NCI-H1105 (cell line): ENCODE data around the gene GEN1.

ENCODE experiments used
- DNase-seq: peaks from one replicate; lab custom pipeline; 2025; lab: John Stamatoyannopoulos, UW

GEN1 gene

DNA sequence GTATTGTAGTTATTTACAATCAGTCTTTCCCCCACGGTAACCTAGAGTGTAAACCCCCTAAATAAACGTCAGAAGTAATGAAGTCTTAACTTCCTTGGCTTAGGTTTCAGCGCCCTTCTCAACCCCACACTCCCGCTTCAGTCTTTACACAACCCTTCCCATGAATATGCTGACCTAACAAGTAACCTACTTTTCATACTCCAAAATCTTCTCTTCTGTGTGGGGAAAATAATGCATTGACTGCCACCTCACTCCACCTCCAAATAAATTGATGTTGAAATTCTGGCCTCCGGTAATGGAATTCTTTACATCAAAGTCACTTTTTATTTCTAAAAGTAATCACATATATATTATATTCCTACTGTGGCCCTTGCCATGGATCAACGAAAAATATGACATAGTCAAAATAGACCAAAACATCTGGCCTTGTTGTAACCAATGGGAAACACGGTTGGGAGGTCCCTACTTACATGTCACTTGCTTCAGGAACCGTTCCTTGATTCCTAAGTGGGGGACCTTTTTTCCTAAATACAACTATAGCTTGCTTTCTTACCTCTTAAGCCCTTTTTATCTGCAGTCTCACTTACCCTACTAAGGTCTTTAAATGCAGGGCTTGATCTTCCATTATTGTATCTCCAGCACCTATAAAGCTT is 961 bp downstream of the GEN1 start:
- no peak for DNase-seq

DNA sequence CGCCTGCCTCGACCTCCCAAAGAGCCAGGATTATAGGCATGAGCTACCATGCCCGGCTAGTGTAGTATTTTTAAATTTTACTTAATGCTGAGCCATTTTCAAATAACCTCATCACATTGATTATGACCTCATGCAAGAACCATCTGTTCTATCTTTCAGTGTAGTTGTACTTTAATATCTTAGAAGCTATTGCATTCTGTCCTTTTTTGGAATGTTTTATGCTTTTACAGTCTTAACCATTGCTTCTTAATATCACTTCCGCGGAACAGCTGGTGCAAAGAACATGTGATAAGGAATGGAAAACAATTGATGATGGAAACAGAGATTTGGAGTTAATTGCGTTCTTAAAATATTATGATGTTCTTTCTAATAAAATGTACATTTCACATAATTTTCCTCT is 2.7 kb downstream of the GEN1 start:
- no peak for DNase-seq

DNA sequence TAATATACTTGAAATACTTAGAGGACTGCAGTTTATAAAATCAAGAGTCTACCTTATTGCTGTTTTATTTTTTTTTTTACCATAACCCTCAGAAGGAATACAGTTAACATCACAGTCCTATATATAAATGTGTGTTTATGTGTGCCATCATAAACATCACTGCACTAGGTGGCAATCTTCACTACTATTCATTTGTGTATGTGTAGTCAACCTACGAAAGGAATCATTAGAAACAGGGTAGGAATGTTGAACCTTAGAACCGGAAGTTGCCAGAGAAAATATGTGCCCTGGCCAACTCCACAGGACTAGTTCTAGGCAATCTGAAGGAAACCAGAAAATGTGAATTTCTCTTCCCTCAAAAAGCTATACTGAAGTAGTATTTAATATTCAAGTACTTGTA is 3.4 kb downstream of the GEN1 start:
- DNase-seq: no peak

DNA sequence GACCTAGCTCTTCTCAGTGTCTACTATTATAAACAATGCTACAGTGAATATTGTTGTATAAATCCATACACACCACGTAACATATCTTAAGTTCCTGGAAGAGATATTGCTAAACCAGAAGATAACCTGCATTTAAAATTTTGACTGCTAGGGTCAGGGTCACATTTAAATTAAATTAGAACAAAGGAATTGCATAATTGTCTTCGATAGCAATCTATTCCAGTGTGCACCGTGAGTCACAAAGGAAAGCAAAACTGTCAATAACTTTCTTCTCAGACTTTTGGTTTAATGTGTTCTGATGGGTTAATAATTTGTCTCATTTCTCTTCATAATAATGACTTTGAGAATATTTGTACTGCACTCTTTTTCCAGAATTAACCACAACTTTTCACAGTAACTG is 4.2 kb downstream of the GEN1 start:
- no peak for DNase-seq

DNA sequence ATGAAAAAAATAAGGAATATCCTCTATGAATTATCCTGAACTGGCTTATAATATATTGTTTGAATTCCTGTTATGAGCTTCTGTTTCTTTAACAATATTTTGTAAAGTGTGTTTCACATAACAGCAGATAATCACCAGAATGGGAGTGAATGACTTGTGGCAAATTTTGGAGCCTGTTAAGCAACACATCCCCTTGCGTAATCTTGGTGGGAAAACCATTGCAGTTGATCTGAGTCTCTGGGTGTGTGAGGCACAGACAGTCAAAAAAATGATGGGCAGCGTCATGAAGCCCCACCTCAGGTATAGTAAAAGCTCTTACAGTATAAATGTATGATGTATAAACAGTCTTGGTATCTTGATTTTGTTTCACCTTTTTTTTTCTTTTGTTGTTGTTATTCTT is 5.9 kb downstream of the GEN1 start:
- DNase-seq: no peak

DNA sequence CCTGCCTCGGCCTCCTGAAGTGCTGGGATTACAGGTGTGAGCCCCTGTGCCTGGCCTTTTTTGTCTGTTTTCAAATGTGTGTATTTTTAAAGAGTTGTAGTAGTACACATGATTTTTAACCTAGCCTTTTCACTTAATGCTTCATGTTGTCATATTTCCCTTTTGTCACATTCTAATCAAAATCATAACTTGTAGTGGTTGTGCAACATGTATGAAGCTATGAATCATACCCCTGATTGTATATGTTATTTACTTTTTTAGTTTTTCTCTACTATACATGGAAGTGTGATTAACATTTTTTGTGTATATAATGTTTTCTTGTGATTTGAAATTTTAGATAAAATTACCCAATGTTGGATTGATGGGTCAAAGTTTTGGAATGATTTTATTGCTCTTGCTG is 8.5 kb downstream of the GEN1 start:
- no peak for DNase-seq

DNA sequence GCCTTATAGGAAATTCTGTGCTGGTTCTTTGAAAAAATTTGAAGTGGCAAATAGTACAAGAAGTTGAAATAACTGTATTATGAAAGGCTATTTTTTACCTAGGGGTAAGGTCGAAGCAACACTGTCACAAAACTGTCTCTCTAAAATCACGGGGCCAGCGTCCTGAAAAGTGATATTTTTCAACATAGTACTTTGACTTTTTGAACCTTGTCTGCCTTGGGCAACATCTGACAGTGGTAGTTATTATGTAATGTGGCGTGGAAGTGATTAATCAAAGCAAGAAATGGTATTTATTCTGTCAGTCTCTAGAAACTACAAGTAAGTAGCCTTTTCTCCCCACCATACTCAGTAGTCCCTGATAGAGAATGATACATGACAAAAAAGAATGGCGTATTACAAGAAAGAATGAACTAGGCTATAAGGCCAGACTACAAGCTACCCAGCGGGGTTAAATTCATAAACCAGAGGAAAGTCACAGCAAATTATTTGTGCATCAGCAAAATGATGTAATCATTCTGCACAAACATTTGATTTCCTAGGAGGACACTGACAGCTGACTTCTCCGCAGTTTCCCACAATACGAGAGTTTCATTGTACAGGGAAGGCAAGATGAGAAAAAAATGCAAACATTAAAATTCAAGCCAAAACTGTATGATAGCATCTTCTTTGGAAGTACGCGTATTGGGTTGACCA is 9.8 kb downstream of the GEN1 start:
- no peak for DNase-seq

DNA sequence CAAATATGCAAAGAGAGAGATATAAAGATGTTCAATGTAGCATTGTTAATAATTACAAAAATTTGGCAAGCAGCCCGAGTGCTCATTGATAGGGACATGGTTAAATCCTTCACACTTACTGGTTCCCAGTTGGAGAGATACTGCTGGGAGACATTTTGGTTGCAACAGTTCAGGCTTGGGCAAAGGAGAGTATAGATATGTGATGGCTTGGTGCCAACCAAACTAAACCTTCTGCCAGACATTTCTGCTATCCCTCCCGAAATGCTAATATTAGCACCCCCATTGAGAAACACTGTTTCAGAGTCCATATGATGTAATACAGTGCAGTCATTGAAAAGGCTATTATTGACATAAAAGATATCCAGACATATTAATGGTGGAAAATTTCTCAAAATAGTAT is 11.5 kb downstream of the GEN1 start:
- no peak for DNase-seq

DNA sequence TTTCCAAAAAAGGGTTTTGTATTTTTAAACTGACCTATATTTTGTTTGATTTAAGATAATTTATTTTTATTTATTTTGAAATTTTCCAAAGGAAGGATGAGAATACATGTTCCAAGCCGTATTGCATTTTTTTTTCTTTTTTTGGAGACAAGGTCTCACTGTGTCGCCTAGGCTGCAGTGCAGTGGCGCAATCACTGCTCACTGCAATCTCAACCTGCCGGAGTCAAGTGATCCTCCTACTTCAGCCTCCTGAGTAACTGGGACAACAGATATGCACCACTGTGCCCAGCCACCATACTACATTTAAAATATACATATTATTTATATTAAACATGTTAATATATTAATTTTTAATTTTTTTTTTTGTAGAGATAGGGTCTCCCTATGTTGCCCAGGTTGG is 15.0 kb downstream of the GEN1 start:
- no peak for DNase-seq

DNA sequence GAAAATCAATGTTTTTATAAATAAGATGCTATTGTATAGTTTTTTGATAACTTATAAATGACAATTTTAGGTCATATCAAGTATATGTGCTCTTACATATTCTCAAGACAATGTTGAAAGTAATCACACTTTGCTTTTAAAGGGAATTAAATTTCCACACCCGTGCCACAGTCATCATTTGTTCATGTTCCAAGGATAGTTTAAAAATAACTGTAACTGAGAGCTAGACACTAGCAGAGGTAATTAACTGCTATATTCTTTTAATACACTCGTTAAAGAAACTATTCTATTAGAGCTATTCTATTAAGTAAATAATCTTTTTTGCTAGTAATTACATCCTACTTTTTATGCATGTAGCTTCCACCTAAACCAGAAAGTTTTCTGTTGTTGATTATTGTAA is 18.0 kb downstream of the GEN1 start:
- DNase-seq: no peak

DNA sequence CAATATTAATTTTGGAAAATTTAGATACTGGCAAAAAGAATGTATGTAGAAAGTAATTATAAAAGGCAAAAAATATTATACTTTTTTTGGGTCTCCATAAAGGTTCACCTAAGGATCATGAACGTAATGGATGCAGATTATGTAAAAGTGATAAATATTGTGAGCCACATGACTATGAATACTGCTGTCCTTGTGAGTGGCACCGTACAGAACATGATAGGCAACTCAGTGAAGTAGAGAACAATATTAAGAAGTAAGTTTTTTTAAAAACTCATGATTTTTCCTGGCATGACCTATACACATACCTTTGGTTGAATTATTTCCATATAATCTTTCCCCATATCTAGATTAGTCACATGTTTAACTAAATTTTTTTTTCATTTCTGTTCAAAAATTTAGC is 18.6 kb downstream of the GEN1 start:
- no peak for DNase-seq

DNA sequence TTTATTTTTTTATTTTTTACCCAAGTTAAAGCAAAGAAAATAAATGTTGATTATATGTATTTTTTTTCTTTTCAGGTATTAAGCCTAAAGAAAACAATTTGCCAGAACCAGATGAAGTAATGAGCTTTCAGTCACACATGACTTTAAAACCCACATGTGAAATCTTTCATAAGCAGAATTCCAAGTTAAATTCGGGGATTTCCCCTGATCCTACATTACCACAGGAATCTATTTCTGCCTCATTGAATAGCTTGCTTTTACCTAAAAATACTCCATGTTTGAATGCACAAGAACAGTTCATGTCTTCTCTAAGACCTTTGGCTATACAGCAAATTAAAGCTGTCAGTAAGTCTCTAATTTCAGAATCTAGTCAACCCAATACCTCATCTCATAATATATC is 26.6 kb downstream of the GEN1 start:
- DNase-seq: no peak

DNA sequence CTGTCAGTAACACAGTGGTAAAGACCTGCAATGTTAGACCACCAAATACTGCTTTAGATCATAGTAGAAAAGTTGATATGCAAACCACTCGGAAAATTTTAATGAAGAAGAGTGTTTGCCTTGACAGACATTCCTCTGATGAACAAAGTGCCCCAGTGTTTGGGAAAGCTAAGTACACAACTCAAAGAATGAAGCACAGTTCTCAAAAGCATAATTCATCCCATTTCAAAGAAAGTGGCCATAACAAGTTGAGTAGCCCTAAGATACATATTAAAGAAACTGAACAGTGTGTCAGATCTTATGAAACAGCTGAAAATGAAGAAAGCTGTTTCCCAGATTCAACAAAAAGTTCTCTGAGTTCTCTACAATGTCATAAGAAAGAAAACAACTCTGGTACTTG is 27.5 kb downstream of the GEN1 start:
- DNase-seq: no peak

DNA sequence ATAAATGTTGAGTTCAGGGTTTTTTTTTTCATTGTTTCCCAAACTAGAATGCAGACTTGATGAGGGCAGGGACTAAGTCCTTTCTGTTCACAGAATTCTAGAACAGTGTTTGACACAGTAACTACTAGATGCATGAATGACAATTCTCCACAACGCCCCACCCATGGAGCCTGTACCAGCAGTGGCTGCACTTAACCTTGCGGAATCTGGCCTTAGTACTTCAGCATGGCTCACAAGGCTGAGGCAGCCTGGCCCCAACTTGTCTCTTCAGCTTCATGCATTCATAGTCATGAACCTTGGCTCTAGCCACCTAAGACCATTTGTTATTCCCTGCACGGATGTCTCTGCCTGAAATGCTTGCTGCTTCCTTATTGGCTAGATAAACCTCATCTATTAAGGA is 32.8 kb downstream of the GEN1 start:
- no peak for DNase-seq

DNA sequence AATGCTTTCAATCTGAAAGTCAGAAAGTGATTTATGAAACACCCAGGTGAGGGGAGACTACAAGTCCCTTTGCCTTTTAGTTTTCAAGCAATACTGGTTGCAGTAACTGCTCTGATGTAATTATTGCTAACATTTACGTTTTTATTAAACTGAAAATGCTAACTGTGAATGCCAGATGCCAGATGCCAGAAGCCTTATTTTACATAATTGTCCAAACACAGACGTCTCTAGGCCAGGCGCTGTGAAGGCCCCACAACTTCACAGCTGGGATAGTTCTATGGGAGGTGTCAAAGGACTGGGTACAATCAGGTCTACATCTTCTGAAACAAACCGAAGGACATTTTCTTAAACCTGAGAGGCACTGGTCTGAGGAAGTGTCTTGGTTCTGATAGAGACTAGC is 34.8 kb downstream of the GEN1 start:
- no peak for DNase-seq

DNA sequence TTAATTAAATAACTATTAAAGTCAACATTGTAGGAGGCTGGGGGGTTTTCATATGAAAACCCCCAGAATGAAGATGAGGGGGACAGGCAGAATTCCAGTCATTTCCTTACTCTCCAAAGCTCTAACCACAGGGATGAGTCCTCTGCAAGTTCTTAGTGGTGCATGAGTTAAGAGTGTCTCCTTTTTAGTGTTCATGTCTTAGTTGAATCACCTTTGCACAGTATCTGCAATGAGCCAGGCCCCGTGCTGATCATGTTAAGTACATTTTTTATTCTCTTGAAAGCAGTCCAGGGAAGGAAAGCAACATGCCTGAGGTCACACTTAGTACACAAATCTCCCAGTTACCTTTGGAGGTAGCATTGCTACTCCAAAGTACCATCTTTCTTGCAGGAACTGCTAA is 36.6 kb downstream of the GEN1 start:
- DNase-seq: no peak

DNA sequence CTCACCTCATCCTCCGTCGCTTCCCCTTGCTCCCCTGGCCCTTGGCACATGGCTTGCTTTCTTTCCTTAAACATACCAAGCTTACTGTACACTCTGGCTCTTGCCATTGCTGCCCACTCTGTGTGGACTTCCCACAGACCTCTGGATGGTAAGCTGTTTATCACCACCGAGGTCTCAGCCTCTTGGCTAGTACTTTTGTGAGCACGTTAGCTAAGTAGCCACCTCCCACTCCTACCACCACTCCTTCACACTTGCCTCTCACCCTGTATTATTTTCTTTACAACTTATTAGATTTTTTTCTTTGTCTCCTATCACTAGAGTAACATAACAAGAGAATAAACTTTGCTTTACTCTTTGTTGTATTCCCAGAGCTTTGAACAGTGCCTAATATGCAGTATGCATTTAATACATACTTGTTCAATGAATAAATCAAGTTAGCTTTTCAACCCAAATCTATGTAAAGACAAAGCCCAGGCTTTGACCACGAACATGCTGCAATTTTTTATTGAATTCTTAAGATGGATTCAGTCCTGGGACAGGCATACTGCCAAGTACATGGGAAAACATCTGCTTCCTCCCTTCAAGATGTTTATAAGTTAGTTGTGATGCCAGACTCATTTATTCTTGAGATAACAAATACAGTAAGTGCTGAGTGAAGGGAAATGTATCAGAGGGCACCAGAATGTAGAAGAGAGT is 37.3 kb downstream of the GEN1 start:
- DNase-seq: no peak

DNA sequence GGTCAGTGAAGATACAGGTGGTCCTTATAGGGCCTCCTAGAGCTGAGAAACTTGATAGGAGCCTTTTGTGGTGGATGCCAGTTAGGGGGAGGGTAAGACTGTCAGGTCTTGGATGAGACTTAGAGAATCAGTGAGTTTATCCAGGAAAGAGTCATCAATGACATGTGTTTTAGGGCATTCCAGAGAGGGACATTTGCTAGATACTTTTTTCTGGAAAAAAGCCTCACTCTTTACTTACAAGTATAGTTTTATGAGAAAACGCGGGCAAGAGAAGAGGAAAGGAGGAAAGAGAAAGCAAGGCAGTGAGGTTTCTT is 37.8 kb downstream of the GEN1 start:
- DNase-seq: no peak

DNA sequence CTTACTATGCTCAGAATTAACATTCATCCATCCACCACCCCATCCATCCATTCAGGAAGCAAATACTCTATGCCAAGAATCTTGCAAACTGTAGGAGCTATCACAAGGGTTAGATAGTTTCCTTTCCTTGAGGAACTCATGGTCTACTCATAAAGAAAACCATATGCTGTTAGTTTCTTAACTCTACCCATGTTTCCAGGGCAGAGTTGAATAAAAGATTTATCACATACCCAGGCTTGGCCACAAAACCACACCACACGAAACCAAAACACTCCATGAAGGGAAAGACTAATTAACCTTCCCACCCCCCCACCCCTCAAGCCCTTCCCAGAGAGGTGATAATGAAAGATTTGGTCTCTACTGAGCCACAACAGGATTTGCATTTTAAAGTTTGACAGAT is 38.6 kb downstream of the GEN1 start:
- DNase-seq: no peak

DNA sequence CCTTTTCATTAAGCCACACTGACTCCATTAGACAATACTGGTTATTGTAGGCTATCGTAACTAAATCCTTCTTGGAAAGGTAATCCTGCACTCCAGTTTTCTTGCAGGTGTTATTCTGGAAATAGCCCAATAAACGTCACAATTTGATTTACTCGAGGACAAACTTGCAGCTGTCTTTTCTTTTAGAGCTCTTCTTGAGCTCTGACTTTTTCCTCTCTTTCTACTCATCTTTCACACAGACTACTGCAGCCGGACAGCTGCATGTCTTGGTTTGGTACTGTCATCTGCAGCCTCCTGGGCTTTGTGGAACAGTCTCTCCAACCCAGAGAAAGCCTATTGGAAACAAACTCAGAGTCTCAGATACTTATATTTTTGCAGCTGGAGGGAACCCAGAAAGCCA is 39.4 kb downstream of the GEN1 start:
- no peak for DNase-seq

DNA sequence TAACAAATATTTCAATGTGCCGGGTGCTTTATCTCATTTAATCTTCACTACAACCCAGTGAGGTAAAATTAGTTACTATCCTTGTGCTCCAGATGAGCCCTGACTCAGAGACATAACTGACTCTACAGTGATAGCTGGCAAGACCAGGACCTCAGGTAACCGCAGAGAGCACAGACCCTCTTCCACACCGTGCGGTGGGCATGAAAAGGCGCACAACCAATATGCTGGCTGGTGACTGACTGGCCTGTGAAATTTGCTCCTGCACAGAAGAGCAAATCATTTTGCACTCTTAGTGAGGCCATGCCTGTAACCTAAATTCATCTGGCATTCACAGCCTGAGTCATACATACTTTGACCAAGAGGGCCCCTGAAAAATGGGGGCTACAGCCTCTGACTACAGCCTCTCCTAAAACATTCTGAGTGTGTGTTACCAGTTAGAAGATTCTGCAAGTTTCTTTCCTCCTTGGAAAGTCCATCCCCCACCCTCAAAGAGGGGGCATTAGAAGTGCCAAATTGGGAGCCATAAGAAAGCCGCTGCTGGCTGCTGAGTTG is 39.9 kb downstream of the GEN1 start:
- no peak for DNase-seq

DNA sequence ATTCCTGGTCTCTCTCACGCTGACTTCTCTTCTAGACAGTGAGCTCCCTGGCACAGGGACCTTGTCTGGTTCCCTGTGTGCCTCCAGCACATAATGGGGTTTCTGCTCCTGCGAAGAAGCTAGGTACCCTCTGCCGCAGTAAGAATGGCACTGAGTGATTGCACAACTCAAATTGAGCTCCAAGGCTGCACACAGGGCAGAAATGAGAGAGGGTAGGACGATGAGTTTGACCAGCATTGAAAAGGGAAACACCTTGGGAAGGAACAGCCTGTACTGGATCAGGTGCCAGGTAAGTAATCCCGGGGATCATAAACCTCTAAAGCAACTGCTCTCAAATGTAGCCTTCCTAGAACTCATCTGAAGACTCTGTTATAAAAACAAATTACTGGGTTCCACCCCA is 41.4 kb downstream of the GEN1 start:
- no peak for DNase-seq

DNA sequence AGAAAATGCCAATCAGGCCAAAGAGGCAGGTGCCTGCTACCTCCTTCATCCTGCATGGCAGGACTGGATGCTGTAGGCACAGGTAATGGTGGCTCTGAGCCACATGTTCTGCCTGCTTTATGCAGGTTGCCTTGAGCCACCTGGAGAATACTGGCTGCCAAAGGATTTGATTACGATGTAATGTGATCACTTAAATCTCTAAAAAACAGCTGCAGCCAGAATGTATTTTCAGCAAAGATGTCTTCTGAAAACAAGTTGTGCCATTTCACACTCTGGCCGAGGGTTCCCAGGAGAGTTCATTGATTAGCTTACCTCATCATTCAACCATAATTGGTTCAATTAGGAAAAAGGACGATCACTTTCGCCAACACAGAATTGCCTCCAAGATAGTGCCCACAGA is 44.4 kb downstream of the GEN1 start:
- no peak for DNase-seq
